ENCODE results near the gene AARSD1. TPM values are rescaled to one million over a fixed set of nuclear protein-coding genes. Genes with fewer than 3 reads are reported as not detected.
"Not testable (repeated sequence)": the region's sequence is repeated elsewhere in the genome, so short reads cannot be mapped to it uniquely, and the experiment has no call there.

The AARSD1 gene
- total and polyA plus RNA-seq, 4 donors: 27.6 to 57.0 (median 37.1) TPM

DNA sequence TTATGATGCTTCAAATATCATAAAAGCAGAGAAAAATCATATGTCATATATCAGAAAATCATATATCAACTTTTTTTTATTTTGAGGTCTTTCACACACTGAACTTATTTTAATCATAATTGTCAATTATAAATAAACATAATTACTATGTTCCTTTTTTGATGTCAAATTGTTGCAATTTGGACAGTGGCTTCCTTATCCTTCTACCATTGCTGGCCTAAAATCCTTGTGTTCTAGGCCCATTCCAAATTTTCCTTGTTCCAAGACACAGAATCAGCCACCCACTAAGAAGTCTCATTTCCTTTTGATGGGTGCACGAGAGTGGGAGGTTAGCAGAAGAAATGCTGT lies 34.8 kb downstream of the AARSD1 start:
- H3K27ac ChIP-seq (ENCODE audit: low read depth in 1 of 2, low read length in 1 of 2): no peak overlapping the region
- H3K4me1 ChIP-seq (ENCODE audit: control insufficient read depth in 5 of 5, insufficient read depth in 5 of 5, low read length in 5 of 5): peaks cover 0 to 8% (median 6%) of the 10 kb centered on the region in 5 donors
- H3K27me3 ChIP-seq (ENCODE audit: control insufficient read depth in 3 of 3, insufficient read depth in 3 of 3, low read length in 2 of 3): no peaks in the 10 kb centered on the region
- H3K9me3 ChIP-seq (ENCODE audit: control insufficient read depth in 4 of 4, insufficient read depth in 3 of 4, low read length in 3 of 4): no peaks in the 10 kb centered on the region
- DNase-seq (no peak), ATAC-seq (ENCODE audit: insufficient read depth, low FRiP score) (no peak)
- H3K4me3 ChIP-seq: no peak overlapping the region
- H3K36me3 ChIP-seq (ENCODE audit: control insufficient read depth in 4 of 4, insufficient read depth in 4 of 4, low read length in 4 of 4): no peaks in the 10 kb centered on the region
- TF ChIP-seq, protein P1, sequence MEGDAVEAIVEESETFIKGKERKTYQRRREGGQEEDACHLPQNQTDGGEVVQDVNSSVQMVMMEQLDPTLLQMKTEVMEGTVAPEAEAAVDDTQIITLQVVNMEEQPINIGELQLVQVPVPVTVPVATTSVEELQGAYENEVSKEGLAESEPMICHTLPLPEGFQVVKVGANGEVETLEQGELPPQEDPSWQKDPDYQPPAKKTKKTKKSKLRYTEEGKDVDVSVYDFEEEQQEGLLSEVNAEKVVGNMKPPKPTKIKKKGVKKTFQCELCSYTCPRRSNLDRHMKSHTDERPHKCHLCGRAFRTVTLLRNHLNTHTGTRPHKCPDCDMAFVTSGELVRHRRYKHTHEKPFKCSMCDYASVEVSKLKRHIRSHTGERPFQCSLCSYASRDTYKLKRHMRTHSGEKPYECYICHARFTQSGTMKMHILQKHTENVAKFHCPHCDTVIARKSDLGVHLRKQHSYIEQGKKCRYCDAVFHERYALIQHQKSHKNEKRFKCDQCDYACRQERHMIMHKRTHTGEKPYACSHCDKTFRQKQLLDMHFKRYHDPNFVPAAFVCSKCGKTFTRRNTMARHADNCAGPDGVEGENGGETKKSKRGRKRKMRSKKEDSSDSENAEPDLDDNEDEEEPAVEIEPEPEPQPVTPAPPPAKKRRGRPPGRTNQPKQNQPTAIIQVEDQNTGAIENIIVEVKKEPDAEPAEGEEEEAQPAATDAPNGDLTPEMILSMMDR (IDR thresholded peaks at IDR 0.05; ENCODE audit: control extremely low read depth, extremely low read depth): no peak
- WGBS, 2 donors: 97 to 100% methylated on average over 1 of the region's 1 CpG
- H3K9ac ChIP-seq (ENCODE audit: insufficient read depth in 1 of 2, low read length in 2 of 2): no peak overlapping the region

DNA sequence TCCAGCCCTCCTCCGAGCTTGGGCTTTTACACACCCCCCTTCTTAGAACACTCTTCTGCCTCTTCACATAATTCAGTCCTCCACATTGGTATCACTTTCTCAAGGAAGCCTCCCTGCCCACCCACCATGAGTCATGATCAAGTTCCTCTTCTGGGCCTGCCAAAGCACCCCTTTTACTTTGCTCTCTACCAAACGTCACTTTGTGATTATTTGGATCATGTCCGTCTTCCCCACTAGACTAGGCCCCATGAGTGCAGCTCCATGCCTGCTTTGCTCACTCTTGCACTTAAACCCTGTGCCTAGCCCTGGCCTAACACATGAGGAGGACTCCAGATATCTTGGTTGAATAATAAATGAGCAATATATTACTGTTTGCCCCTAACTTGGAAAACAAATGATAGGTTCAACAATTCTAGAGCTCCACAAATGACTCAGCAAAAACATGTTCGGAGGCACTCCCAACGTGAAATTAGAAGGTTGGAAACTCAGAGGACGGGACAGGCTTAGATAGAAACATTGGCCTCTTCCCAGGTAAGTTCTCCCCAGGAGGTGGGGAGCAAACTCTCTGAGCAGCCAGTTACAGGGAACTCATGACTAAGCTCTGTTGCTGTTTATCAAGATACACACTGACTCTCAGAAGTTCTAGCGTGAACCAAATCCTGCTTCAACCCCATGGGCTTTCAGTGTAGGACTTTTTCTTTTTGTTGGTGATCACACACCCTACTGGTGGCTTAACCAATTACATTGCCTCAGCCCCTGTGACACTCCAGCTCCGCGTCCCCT lies 35.3 kb downstream of the AARSD1 start:
- H3K4me1 ChIP-seq (ENCODE audit: control insufficient read depth in 5 of 5, insufficient read depth in 5 of 5, low read length in 5 of 5): peaks cover 0 to 8% (median 6%) of the 10 kb centered on the region in 5 donors
- no peak overlapping the region for H3K4me3 ChIP-seq
- H3K36me3 ChIP-seq (ENCODE audit: control insufficient read depth in 4 of 4, insufficient read depth in 4 of 4, low read length in 4 of 4): no peaks in the 10 kb centered on the region
- H3K9me3 ChIP-seq (ENCODE audit: control insufficient read depth in 4 of 4, insufficient read depth in 3 of 4, low read length in 3 of 4): no peaks in the 10 kb centered on the region
- DNase-seq (peak; percentile 67 to 92 (median 91)), ATAC-seq (ENCODE audit: insufficient read depth, low FRiP score) (peak; percentile 92)
- TF ChIP-seq, protein P1 (IDR thresholded peaks at IDR 0.05; ENCODE audit: control extremely low read depth, extremely low read depth): peak; percentile 70
- whole genome bisulfite sequencing, 2 donors: 18 to 20% methylated on average over 9 of the region's 9 CpGs
- H3K27me3 ChIP-seq (ENCODE audit: control insufficient read depth in 3 of 3, insufficient read depth in 3 of 3, low read length in 2 of 3): no peaks in the 10 kb centered on the region
- peak overlapping the region; percentile 17 to 90 for H3K27ac ChIP-seq (ENCODE audit: low read depth in 1 of 2, low read length in 1 of 2)
- H3K9ac ChIP-seq (ENCODE audit: insufficient read depth in 1 of 2, low read length in 2 of 2): peak overlapping the region in 1 of 2 donors; percentile 0

DNA sequence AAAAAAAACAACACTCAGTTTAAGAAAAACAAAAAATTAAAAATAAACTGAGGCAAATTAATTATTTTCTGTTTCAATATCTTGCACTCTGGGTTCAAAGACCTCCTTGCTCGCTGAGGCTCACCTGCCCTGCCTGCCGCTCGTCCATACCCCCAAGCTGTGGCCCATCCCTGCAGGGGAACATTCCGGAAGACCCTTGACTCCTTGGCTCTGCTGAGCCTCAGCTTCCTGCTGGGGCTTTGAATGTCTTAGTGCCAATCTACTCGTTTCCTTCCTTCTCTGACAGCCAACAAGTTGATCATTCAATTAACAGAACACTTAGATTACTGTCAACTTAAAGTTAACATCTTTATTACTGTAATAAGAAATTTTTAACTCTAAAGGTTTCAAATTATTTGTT lies 39.4 kb downstream of the AARSD1 start:
- no peaks in the 10 kb centered on the region for H3K36me3 ChIP-seq (ENCODE audit: control insufficient read depth in 4 of 4, insufficient read depth in 4 of 4, low read length in 4 of 4)
- H3K4me1 ChIP-seq (ENCODE audit: control insufficient read depth in 5 of 5, insufficient read depth in 5 of 5, low read length in 5 of 5): peaks cover 0 to 38% (median 25%) of the 10 kb centered on the region in 5 donors
- DNase-seq: peak in 1 of 3 donors; percentile 28
- no peak overlapping the region for H3K9ac ChIP-seq (ENCODE audit: insufficient read depth in 1 of 2, low read length in 2 of 2)
- H3K9me3 ChIP-seq (ENCODE audit: control insufficient read depth in 4 of 4, insufficient read depth in 3 of 4, low read length in 3 of 4): no peaks in the 10 kb centered on the region
- peak overlapping the region in 1 of 2 donors; percentile 72 for H3K27ac ChIP-seq (ENCODE audit: low read depth in 1 of 2, low read length in 1 of 2)
- no peak overlapping the region for H3K4me3 ChIP-seq
- WGBS, 2 donors: 12 to 33% methylated on average over 5 of the region's 5 CpGs
- H3K27me3 ChIP-seq (ENCODE audit: control insufficient read depth in 3 of 3, insufficient read depth in 3 of 3, low read length in 2 of 3): no peaks in the 10 kb centered on the region
- TF ChIP-seq, protein P1 (IDR thresholded peaks at IDR 0.05; ENCODE audit: control extremely low read depth, extremely low read depth): no peak
- ATAC-seq (ENCODE audit: insufficient read depth, low FRiP score): no peak

DNA sequence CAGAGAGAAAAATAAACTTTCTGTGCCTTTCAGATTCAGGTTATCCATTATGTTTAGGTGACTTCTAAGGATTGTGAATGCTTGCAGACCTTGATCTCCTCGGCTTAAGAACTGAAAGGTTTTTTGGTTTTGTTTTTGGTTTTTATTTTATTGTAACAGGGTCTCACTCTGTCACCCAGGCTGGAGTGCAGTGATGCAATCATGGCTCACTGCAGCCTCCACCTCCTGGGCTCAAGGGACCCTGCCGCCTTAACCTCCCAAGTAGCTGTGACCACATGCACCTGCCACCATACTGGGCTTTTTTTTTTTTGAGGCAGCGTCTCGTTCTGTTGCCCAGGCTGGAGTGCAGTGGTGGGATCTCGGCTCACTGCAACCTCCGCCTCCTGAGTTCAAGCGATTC lies 40.8 kb downstream of the AARSD1 start:
- H3K4me1 ChIP-seq (ENCODE audit: control insufficient read depth in 5 of 5, insufficient read depth in 5 of 5, low read length in 5 of 5): peaks cover 0 to 46% (median 30%) of the 10 kb centered on the region in 5 donors
- not testable (repeated sequence) for H3K36me3 ChIP-seq (ENCODE audit: control insufficient read depth in 4 of 4, insufficient read depth in 4 of 4, low read length in 4 of 4); ATAC-seq (ENCODE audit: insufficient read depth, low FRiP score); H3K4me3 ChIP-seq; H3K27me3 ChIP-seq (ENCODE audit: control insufficient read depth in 3 of 3, insufficient read depth in 3 of 3, low read length in 2 of 3); DNase-seq; H3K9me3 ChIP-seq (ENCODE audit: control insufficient read depth in 4 of 4, insufficient read depth in 3 of 4, low read length in 3 of 4); H3K9ac ChIP-seq (ENCODE audit: insufficient read depth in 1 of 2, low read length in 2 of 2); H3K27ac ChIP-seq (ENCODE audit: low read depth in 1 of 2, low read length in 1 of 2)
- WGBS, 2 donors: 90 to 94% methylated on average over 7 of the region's 7 CpGs

Data from lung (tissue), 12 donors.